HG03457 (cell line): ENCODE results near the gene TAF11L3.
"Not testable (repeated sequence)": the region's sequence is repeated elsewhere in the genome, so short reads cannot be mapped to it uniquely, and the experiment has no call there.

ENCODE experiments used
- ATAC-seq: cut with Tn5 transposase; IDR thresholded peaks from one replicate; pipeline ENCODE4 v1.9.1; 2021; ENCODE audit warnings: moderate number of reproducible peaks; ENCODE audit not compliant: unreplicated experiment

TAF11L3 gene

DNA sequence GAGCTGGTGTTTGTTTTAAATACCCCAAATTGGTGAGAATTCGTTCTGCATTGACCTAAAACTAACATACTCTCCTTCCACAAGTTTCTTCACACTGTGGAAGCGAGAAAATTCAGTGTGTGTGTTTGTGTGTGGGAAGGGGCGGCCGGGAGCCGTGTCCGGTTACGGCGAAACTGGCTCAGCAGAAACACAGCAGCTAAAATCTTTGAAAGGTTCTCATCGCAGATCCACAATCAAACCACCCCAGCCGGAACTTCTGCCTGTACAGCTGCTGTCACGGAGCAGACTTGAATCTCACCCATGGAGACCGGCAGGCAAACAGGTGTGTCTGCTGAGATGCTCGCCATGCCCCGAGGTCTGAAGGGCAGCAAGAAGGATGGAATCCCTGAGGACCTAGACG, at the start of gene TAF11L3:
TSS of gene TAF11L3 (plus strand) at position 301 of the 400 bp plus-strand sequence.
- not testable (repeated sequence) for ATAC-seq

DNA sequence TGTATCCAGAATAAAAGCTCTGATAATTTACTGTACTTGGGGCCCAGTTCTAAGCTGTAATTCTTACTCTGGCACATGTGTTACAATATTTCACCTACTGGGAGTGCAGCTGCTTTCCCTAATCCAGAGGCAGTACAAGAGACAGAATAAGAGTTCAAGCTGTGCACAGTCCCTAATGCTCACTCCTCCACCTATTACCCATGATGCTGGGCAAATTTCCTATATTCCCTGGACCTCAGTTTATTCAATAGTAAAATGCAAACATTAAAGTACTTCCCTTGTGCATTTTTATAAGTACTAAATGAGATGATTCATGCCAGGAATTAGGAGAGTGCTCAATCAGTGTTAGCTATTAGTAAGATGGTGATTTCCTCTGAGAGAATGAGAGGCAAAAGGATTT, 48.1 kb upstream of the TAF11L3 start:
- ATAC-seq, result no peak

DNA sequence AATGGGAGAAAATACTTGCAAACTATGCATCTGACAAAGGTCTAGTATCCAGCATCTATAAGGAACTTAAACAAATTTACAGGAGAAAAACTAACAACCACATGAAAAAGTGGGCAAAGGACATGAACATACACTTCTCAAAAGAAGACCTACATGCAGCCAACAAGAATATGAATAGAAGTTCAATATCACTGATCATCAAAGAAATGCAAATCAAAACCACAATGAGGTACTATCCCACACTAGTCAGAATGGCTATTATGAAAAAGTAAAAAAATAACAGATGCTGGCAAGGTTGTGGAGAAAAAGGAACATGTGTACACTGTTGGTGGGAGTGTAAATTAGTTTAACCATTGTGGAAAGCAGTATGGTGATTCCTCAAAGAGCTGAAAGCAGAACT, 43.1 kb upstream of the TAF11L3 start:
- not testable (repeated sequence) for ATAC-seq

DNA sequence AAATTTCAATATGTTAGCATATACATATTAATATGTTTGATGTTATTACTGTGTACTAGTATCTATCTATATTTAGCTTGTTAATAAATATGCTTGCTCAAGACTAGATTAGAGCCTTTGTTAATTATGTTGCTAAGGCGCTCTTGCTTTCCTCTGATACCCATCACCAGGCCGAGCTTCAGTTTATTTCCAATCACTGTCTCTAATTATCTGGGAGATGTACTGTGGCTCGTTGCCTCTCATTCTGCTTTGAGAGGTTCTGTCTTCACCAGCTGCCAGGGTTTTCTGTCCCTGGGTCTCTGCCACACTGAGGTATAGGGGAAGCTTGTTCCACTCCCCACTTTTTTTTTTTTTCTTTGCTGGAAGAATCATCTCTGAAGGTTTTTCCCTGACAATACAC, 41.1 kb upstream of the TAF11L3 start:
- no peak for ATAC-seq

GRCh38 chr5:17477573-17478265, 40.4 kb upstream of the TAF11L3 start:
- ATAC-seq, result no peak

GRCh38 chr5:17481378-17481777, 36.8 kb upstream of the TAF11L3 start:
- ATAC-seq, result no peak

GRCh38 chr5:17482790-17483189, 35.4 kb upstream of the TAF11L3 start:
- no peak for ATAC-seq

GRCh38 chr5:17486464-17487173, 31.5 kb upstream of the TAF11L3 start:
- not testable (repeated sequence) for ATAC-seq

- no peak for ATAC-seq
These were observed 31.0 kb upstream of the TAF11L3 start for GRCh38 chr5:17487174-17487512.

DNA sequence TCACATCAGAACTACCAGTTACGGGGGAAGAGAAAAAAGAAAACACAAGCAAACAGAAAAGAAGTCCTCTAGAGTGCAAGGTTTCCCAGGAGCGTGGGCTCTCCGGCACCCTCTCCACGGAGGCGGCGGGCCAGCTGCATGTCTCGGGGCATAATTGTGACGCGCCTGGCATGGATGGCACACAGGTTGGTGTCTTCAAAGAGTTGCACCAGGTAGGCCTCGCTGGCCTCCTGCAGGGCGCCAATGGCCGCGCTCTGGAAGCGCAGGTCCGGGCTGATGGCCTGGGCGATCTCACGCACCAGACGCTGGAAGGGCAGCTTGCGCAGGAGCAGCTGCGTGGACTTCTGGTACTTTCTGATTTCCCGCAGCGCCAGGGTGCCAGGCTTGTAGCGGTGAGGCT, 26.9 kb upstream of the TAF11L3 start:
- ATAC-seq, result not testable (repeated sequence)

DNA sequence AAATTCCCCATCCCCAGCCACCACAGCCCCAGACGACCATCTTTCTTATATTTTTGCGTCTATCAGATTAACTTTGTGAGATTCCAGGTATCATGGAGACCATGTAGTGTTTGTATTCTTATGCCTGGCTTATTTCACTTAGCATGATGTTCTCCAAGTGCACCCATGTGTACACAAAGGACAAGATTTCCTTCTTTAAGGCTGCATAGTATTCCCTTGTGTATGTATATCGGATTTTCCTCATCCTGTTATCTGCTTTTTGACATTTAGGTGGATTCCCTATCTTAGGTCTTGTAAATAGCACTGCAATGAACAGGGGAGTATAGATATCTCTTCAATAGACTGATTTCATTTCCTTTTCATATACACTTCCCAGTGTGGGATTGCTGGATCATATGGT, 25.4 kb upstream of the TAF11L3 start:
- no peak for ATAC-seq

DNA sequence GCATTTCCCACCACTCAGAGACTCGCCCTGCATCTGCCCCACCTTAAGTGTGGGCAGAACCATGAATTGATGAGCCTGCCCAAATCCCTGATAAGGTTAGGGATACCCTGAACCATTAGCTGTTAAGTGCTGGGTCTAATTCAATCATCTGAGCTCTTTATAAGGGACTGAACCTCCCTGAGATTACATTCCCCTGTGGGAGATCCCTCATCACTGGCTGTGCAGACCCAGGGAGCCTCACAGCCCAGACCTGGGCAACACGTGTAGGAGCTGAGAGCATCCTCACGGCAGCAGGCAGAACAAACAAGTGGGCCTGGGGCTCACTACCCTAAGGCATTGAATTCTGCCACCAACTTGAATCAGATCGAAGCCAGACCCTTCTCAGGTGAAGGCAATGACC, 20.7 kb upstream of the TAF11L3 start:
- no peak for ATAC-seq

DNA sequence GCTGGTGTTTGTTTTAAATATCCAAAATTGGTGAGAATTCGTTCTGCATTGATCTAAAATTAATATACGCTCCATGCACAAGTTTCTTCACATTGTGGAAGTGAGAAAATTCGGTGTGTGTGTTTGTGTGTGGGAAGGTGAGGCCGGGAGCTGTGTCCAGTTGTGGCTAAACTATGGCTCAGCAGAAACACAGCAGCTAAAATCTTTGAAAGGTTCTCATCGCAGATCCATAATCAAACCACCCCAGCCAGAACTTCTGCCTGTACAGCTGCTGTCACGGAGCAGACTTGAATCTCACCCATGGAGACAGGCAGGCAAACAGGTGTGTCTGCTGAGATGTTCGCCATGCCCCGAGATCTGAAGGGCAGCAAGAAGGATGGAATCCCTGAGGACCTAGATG, 20.2 kb upstream of the TAF11L3 start, which contains the start of gene TAF11L2:
TSS of gene TAF11L2 (plus strand) at position 301 of the 400 bp plus-strand sequence.
- not testable (repeated sequence) for ATAC-seq

- ATAC-seq, result no peak
These were observed 6.3 kb upstream of the TAF11L3 start for GRCh38 chr5:17511775-17512325.

DNA sequence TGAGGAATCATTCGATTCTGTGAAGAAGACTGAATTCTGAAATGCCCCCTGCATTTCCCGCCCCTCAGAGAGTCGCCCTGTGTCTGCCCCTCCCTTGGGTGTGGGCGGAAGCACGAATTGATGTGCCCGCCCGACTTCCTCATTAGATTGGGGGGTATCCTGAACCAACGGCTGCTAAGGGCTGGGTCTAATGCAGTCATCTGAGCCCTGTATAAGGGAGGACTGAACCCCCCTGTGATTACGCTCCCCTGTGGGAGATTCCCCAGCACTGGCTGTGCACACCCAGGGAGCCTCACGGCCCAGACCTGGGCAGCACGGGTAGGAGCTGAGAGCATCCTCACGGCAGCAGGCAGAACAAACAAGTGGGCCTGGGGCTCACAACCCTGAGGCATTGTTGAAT, 641 bp upstream of the TAF11L3 start:
- ATAC-seq, result not testable (repeated sequence)

DNA sequence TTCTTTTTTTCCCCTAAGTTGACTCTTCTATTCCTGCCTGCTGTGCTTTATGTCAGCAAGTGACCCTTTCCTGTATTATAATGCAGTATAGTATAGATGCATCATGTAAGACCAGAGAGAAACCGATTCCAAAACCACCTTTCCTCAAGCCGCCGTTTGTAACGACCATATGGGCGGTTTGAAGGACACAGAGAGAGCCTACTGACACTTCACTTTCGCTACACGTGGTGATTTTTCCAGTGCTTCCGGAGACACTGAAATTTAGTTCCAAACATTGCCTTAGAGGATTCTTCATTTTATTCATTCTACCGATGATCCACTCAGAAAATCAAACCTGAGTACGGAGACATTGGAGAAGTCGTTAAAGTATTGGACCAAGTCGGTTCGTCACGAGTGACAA, 1.3 kb downstream of the TAF11L3 start:
- not testable (repeated sequence) for ATAC-seq

DNA sequence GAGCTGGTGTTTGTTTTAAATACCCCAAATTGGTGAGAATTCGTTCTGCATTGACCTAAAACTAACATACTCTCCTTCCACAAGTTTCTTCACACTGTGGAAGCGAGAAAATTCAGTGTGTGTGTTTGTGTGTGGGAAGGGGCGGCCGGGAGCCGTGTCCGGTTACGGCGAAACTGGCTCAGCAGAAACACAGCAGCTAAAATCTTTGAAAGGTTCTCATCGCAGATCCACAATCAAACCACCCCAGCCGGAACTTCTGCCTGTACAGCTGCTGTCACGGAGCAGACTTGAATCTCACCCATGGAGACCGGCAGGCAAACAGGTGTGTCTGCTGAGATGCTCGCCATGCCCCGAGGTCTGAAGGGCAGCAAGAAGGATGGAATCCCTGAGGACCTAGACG, 3.3 kb downstream of the TAF11L3 start, which contains the start of gene TAF11L4:
TSS of gene TAF11L4 (plus strand) at position 301 of the 400 bp plus-strand sequence.
- ATAC-seq, result not testable (repeated sequence)

DNA sequence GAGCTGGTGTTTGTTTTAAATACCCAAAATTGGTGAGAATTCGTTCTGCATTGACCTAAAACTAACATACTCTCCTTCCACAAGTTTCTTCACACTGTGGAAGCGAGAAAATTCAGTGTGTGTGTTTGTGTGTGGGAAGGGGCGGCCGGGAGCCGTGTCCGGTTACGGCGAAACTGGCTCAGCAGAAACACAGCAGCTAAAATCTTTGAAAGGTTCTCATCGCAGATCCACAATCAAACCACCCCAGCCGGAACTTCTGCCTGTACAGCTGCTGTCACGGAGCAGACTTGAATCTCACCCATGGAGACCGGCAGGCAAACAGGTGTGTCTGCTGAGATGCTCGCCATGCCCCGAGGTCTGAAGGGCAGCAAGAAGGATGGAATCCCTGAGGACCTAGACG, 6.8 kb downstream of the TAF11L3 start, which contains the start of gene TAF11L5:
TSS of gene TAF11L5 (plus strand) at position 301 of the 400 bp plus-strand sequence.
- ATAC-seq, result not testable (repeated sequence)

GRCh38 chr5:17526504-17526903, 8.3 kb downstream of the TAF11L3 start:
- ATAC-seq, result not testable (repeated sequence)

DNA sequence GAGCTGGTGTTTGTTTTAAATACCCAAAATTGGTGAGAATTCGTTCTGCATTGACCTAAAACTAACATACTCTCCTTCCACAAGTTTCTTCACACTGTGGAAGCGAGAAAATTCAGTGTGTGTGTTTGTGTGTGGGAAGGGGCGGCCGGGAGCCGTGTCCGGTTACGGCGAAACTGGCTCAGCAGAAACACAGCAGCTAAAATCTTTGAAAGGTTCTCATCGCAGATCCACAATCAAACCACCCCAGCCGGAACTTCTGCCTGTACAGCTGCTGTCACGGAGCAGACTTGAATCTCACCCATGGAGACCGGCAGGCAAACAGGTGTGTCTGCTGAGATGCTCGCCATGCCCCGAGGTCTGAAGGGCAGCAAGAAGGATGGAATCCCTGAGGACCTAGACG, 10.2 kb downstream of the TAF11L3 start, which contains the start of gene TAF11L6:
TSS of gene TAF11L6 (plus strand) at position 301 of the 400 bp plus-strand sequence.
- ATAC-seq, result not testable (repeated sequence)
